GM18858 (cell line): ENCODE measurements around the gene ELK3.
A peak's percentile ranks its signal among the peaks of the same experiment; 100 is the strongest.

Source experiments
- ATAC-seq: cut with Tn5 transposase; IDR thresholded peaks from one replicate; pipeline ENCODE4 v1.9.1; 2021; ENCODE audit not compliant: unreplicated experiment

ELK3 gene

DNA sequence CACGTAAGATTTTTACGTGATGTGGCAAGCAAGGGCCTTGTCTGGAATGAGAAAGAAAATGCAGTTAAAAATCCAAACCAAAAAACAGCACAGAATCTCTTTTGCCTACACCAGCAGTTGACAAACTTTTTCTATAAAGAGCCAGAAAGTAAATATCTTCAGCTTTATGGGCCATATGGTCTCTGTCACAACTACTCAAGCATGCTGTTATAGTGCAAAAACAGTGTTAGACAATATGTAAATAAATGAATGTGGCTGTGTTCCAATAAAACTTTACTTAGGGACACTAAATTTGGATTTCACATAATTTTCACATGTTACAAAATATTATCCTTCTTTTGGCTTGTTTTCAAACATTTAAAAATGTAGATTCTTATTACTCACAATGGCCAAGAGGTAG lies 6.2 kb upstream of the ELK3 start:
- ATAC-seq: no peak

DNA sequence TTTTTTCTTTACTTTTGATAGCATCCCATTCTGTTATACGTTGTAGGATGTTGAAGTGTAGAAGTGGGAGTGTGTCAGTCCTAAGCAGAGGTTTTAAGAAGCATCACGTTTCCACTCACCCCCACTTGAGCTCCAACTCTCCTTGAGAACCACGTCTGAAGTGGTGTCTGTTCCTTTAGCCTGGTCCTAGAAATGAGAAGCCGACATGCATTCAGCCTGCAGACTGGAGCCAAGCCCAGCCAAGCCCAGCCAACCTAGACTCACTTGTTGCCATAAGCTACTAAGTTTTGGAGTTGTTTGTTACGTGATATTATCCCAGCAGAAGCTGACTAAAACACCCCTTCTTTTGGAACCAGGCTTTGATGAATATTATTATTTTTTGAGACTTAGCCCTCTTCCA lies 4.4 kb upstream of the ELK3 start:
- no peak for ATAC-seq

DNA sequence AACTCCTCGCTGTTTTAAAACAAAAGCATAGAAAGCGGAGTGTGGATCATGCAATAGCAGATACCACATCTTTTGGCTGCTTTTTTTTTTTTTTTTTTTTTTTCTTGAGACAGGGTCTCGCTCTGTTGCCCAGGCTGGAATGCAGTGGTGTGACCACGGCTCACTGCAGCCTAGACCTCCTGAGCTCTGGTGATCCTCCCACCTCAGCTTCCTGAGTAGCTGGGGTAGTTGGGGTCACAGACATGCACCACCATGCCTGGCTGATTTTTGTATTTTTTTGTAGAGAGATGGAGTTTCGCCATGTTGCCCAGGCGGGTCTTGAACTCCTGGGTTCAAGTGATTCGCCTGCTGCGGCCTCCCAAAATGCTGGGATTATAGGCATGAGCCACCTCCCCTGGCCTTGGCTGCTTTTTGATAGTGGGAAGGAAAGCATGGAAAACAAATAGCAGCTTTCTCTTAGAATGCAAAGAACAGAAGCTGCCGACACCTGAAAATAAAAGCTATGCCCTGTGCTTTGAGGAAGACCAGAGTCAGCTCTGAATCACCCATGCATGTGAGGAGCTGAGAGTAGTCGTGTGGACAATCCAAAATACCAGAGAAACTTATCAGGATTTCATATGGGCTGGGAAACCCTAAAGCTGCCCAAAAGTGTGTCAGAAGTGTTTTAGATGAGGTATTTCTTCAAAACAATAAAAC lies 3.6 kb upstream of the ELK3 start:
- ATAC-seq: no peak

DNA sequence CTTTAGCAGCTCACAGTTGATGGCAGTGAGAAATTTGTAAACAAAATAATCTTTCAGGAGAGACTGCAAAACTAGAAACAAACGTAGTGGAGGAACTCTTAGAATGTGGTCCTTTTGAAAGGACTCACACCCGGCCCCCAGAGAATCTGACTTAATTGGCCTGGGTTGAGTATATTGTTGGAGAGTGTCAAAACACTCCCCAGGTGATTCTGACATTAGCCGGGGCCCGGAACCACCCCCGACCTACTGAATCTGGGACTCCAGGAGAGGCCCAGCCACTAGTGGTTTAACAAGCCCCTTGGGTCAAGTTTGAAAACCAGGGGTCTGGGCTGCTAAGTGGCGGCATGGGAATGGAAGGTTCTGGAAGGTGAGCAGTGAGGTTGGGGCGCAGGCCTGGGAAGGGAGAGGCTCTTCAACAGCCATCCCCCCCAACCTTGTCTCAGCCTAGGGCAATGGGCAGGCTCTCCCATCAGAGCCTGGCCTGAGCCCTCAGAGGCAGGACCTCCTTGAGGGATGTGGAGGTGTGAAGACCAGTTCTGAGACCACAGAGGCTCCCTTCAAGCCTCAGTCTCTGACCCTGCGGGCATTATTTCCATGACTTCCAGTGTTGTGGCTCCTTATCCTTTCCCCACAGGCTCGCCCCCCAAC lies 1.1 kb upstream of the ELK3 start:
- no peak for ATAC-seq

DNA sequence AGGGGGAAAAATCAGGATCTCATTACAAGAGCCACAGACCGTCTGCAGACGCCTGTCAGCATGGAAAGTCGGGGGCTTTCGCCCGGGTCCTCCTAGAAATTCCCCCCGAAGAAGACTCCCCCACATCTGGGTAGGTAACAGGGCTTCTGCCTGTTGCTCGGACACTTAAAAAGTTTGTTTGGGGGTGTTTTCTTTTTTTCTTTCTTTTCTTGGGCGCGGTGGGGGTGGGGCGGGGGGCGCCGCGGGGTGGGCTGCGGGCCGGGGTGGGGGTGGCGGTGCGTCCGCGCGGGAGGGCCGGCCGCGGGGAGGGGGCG lies 358 bp downstream of the ELK3 start:
- ATAC-seq: no peak

DNA sequence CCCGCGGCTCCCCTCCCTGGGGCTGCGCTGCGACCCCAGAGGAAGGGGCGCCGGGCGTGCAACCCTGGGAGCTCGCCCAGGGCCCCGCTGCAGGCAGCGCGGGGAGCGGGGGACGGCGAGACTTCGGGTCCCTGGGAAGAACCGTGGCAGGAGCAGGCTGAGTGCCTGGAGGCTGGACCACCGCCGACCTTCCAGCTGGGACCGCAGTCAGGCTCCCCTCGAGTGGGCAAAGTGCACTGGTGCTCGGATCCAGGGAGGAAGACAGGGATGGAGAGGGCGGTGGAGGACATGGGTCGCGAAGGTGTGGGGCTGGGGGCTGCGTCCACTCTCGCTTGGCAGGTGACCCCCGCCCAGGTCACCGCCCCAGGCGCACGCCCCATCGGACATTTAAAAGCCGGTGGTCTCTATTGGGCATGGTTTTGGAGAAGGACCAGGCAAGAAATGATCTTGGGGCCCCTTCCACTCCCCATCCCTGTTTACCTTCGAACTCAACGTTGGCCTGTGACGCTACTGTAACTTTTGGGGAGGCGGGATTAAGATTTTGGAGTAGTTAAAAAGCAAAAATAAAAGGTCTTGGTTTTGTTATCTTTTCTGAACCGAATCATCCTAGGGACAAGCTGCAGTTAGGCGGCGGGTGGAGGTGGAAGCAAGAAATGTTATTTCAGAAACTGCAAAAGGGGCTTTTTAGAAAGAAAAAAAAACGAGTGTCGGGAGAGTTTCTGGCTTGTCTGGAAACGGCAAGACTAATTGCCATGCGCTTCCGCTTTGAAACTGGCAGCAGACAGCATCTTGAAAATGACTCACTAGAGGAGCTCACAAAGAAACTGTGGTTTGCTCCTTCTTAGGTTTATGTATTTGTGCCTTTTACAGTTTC lies 1.0 kb downstream of the ELK3 start:
- peak; percentile 85 for ATAC-seq

DNA sequence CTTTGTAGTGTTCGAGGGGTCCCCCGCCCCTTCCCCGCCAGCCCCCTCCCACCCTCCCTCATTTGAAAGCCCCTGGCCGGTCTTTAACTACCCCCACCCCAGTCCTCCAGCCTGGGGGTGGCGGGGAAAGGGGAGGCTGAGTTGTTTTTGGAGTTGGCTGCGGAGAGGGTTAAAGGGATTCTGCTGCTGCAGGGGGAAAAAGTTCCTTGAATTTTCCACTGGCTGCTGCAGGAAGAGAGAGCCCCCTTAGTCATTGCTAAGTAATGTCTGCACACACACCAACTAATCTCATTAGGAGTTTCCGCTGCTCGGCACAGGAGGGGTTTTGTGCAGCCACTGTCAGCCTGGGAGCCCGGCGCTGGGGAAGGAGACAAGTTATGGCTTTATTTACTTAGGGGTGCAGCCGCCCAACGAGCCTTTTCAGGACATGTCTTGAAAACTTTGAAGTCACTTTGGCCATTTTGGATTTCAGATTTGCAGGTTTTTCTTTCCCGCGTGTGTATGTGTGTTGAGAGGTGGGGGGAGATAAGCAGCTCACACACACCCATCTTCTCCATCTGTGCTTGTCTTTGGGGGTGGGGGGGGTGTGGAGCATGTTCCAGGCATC lies 1.8 kb downstream of the ELK3 start:
- ATAC-seq: no peak

DNA sequence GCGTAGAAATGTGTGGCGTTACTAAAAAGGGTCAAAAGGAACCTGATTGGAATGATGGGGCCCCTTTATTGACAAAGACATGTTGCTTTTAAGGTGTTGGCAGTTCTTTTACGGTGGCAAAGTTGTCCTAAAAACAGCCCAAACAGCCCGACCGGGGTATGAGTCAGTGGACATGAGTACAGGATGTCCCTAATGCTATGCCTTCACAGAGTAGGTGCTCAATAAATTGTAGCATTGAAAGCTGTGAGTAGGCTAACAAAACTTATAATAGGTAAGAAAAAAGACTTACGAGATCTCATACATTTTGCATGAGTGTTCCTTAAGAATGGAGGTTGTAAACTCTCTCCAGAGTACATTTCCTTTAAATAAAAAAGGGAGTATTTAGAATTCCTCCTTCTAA lies 2.6 kb downstream of the ELK3 start:
- no peak for ATAC-seq

DNA sequence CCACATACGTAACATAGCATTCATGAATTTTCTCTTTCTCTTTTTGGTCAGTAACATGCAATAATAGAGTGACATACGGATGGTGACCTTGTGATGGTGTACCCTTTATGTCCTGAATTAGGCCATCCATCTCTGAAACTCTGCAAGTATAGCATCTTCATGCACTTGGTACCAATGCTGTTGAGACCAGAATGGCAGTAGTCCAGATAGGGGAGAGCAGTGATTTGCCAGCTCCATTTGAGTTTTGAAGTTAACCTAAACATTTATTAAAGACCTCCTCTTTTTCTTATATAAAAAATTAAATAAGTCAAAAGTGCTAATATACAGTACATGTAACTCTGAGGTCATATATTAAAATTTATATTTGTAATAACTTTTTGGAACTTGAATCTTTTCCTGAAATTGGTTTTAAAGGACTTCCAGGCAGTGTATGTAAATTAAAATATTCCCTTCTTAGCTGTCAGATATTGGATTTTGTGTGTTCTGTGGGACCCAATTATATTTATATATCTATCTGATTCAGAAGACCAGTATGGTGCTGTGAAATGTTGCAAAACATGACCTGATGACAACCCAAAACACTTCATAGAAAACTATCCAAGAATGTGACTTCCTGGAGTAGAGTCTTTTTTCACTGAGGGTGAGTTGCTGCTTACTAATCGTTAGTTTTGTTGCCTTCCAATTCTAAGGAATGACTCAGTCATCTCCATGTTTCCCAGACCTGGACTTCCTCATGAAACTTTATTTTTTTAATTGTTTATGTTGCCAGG lies 3.5 kb downstream of the ELK3 start:
- no peak for ATAC-seq

DNA sequence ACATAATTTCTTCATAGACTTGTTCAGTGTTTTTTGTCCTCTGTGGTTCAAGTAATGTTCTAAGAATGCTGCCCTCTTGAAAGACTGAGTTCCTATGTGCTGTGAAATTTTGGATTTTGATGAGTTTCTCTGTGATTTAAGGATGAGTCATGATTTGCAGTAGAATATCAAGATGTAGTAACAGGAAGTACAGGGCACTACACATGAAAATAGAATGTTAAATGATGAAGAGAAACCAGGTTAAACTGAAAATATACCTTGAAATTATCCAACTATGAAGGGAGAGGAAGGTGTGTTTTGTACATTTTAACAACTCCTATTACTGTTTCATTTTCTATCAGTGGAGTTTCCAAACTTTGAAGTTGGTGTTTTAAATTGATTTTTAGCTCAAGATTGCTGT lies 4.8 kb downstream of the ELK3 start:
- no peak for ATAC-seq

DNA sequence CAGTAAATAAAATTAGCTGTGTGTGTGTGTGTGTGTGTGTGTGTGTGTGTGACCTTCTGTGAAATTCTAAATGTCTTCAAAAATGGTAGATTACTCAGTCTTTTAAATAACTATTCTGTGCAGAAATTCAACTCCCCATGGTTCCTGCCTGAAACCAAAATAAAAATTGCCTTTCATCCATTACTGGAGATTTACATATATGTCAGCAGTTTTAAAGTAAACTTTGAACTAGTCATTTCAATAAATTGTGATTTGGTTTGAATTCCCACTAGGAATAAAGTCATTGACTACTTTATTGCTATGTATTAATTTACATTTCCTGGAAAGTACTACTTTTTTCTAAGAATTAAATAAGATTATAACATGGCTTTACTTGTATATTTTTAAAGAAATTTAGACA lies 5.3 kb downstream of the ELK3 start:
- no peak for ATAC-seq

DNA sequence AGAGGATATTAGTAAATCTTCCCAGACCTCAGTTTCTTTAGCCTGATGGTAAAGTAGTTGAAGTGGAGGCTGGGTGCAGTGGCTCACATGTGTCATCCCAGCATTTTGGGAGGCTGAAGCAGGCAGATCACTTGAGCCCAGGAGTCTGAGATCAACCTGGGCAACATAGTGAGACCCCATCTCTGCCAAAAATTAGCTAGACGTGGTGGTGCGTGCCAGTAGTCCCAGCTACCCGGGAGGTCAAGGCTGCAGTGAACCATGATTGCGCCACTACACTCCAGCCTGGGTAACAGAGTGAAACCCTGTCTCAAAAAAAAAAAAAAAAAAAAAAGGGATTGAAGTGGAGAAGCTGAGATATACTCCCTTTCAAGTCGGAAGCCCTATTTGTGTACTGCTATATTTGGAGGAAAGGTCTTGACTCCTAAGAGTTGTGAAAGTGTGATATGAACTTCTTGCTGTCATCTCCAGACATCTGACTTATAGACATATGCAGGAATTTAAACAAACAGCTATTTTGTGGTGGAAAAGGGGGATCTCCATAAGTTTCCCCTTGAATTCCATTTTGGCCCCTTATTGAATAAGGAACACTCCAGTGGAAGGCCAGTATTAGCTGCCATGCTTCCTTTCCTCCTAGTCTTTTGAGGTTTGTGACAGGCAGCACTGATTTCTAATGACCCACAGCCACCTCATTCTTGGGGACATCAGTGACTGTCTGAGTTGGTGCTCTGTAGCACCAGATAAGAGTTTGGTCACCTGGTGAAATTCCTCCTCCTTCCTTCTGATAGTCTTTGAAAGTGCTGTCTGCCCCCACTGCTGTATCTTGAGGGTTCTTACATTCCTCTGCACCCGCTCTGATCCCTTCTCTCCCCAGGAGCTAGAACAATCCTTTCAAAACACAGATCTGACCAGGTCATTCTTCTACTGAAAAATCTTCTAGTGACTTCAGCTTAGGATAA lies 7.4 kb downstream of the ELK3 start:
- ATAC-seq: no peak

DNA sequence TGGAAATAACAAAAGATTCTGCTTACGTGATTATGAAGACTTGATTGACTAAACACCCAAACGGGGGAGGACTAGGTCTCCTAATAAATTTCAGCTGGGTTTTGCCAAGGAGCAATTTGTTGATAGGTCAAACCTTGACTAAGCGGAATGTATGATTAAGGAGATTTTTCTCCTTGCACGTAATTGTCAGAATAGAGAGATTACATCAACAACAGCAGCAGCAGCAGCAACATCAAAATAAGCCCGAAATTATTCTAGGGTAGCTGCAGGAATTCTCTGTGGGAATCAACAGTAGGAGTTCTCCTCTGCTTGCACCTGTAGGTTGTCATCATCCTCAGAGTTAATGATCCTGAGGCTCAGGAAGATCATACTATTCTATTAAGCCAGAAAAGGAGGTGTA lies 10.2 kb downstream of the ELK3 start:
- no peak for ATAC-seq

DNA sequence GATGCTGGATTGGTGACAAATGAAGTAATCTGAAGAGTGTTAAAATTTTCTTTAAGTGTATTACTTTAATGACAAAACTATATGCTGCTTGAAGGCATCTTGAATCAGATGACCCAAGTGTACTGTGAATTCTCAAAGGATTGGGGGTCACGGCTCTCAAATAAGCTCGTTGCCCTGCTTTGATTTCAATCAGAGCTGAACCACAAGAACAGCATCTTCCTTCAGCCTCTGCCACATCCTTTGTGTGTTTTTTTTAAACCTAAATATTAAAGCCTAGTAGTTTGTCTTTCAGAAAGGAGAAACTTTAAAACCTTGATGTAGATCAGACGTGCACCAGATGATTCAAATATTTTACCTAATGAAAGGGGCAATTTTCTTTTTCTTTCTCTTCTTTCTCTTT lies 11.7 kb downstream of the ELK3 start:
- no peak for ATAC-seq

DNA sequence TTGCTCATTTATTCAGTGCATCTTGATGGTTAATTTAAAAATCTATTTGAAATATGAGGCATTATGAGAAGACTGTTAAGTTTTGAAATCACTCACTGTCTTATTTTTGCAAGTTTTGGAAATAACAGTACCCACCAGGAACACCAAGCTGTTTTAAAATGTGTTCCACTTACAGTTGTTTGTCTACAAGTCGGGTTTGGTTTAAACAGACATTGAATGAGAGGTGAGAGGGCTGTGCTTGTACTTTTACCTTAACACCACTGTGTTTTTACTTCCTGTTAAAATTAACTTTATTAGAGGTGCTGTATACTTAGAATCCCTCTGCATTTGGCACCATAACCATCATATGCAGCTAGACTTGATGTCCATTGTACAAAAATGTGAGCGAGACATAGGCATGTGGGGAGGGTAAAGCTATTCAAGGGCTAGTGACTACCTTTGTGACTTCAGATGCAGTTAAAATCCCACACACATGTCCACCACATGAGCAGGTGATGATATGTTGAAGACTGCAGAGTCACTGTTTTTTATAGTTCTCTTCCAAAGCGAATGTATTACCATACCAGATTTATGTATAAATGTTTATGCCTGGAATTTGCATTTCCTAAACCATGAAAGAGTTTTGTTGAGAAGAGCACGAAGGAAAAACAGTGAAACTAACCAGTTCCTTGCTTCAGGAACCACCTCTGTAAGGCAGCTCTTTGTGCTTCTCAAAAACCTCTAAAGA lies 12.9 kb downstream of the ELK3 start:
- no peak for ATAC-seq

DNA sequence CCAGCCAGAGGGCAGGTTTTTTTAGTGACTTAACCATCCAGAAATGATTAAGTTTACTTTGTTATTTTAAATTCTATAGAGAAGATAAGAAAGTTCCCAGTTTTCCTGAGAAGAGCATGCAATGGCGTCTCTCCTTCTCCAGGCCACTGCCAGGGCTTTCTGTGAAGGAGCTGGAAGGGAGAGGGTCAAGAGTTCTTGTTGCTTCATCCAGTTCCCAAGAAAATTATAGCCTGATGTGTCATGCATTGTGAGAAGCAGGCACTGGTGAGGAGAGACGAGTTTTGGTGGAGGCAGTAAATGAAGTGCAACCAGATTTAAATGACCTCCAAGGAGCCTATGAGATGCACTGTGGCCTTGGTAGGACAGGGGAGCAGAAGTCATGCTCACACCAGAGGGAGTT lies 14.2 kb downstream of the ELK3 start:
- no peak for ATAC-seq

DNA sequence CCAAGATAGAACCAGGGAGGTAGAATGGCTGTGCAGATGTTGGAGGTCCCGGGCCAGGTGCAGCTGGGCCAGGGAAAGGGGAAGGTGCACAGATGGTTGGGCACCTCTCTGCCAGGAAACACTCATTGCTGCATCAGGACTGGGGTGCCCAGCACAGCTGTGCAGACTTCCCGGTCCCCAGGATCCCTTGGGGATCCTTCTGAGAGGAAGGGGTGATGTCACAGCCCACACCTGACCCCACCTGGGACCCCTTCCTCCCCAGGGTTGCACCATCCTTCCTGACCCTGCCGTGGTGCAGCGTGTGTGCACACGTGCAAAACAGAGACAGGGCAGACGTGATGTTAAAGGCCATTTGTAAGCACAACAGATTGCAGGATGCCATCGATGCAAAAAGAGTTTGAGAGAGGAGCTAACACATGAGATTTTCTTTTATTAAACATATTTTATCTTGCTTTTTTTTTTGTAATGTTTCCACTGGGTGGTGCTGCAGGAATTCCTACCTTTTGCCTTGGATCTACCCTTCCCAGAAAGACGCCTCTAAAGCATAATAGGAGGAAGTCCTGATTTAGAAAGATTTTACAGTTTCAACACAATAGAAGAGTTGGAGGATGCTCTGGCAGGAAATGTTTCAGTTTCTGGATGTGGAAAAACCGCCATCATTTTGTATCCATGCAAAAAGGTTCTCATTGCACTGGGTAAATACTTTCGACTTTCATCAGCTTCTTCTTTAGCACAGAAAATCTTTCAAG lies 14.8 kb downstream of the ELK3 start:
- no peak for ATAC-seq

DNA sequence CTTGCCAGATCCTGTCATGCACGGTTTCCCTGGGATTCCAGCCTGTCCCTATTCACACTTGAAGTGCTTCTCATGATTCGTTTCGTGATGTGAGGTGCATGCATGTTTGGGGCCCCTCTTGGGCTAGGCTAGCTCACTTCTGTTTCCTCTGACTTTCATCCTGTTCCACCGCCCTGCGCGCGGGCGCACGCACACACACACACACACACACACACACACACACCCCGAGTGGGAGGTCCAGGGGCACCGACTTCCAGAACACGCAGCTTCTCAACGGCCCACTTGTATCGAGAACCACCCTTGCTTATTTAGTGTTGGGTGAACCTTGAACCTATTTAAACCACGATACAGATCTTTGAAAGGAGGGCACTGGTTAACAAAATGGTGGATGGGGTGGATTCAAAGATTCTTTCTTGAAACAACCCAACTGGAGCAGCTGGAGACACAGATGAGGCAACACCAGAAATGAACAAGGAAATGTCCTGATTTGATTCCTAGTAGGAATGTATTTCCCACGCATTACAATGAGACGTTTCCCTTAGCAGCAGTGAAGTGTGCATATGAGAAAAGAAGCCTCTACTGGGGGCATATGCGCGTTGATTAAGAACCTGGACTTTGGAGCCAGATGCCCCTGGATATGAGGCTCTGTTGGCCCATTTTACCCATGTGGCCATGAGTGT lies 16.3 kb downstream of the ELK3 start:
- no peak for ATAC-seq
